ENCODE results near the gene PRPF39.
"Not testable (repeated sequence)": the region's sequence is repeated elsewhere in the genome, so short reads cannot be mapped to it uniquely, and the experiment has no call there.

Gene PRPF39

DNA sequence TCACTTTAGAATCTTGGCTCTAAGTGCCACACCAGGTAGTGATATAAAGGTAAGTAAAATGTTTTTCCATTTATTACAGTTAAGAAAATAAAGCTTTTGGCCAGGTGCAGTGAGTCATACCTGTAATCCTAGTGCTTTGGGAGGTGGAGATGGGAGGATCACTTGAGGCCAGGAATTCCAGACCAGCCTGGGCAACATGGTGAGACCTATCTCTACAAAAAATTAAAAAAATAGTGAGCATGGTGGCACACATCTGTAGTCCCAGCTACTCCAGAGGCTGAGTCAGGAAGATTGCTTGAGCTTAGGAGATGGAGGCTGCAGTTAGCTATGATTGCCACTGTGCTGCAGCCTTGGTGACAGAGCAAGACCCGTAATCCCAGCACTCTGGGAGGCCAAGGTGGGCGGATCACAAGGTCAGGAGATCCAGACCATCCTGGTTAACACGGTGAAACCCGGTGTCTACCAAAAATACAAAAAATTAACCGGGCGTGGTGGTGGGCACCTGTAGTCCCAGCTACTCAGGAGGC lies 56.8 kb downstream of the PRPF39 start:
- DNase-seq = no peak

DNA sequence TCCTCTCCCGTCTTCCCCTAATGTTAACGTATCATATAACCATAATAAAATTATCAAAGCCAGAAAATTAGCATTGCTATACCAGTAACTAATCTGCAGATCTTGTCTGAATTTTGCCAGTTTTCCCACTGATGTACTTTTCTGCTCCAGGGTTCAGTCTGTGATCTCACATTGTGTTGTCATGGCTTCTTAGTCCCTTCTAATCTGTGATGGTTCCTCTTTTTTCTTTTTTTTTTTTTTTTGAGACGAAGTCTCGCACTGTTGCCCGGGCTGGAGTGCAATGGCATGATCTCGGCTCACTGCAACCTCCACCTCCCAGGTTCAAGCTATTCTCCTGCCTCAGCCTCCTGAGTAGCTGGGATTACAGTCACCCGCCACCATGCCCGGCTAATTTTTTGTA lies 58.2 kb downstream of the PRPF39 start:
- DNase-seq = not testable (repeated sequence)

DNA sequence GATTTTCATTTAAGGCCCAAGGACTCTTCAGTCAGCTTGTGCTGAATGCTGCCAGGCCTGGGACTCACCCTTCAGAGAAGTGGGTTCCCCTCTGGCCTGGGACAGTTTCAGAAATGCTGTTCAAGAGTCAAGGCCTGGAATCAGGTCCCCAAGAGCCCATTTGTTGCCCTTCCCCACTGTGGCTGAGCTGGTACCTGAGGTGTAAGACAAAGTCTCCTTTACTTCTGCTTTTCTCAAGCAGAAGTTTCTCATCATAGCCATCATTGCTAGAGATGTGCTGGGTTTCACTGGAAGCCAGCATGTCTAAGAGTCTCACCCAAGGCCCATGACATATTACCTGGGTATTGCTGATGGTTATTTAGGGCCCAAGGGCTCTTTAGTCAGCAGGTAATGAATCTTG lies 60.7 kb downstream of the PRPF39 start:
- DNase-seq = no peak

DNA sequence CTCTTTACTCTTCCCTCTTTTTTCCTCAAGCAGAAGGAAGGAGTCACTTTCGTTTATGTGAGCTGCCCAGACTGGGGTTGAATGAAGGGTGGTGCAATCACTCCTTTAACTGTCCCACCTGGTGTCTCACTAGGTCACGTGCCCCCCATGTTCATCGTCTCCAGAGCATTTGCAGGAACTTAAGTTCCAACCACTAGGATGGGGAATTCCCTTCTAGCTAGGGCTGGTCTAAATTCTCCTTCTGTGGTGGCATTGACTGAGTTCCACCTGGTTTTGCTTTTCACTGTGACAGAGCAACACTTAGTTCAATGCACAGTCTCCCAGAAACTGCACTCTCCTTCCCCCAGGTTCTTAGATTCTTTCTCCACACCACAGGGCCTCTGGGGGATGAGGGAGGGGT lies 61.3 kb downstream of the PRPF39 start:
- DNase-seq = no peak

DNA sequence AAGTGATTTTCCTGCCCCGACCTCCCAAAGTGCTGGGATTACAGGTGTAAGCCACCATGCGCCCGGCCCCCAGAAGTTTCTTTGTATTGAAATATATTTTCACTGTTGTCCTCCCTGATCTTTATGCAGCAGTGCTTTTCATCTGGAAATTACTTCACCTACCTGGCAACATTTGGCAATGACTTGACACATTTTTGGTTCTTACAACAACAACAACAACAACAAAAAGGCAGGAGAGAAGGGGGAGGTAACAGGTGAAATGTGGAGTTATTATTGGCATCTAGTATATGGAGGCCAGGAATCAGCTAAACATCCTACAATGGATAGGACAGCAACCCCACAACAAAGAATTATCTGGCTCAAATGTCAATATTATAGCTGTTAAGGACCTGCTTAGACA lies 65.7 kb downstream of the PRPF39 start:
- no peak for DNase-seq

DNA sequence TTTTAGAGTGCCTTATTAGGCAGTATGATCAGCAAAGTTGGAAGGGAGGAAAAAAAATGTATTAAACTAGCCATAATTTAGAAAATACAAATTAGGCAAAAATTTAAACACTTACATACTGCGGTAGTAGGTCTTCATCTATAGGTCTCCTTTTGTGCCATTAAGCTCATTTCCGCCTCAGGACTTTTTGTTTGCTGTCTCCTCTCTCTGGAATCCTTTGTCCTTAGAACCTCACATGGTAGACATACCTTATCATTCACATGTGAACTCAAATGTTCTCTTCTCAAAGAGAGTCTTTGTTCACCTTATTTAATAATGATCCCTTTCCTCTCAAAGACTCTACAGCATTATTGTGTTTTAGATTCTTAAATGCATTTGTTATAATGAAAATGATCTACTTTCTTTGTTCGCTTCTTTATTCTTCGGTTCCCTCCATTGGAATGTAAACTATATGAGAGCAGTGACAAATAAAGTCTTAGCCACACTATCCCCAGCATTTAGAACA lies 66.5 kb downstream of the PRPF39 start:
- DNase-seq = no peak

DNA sequence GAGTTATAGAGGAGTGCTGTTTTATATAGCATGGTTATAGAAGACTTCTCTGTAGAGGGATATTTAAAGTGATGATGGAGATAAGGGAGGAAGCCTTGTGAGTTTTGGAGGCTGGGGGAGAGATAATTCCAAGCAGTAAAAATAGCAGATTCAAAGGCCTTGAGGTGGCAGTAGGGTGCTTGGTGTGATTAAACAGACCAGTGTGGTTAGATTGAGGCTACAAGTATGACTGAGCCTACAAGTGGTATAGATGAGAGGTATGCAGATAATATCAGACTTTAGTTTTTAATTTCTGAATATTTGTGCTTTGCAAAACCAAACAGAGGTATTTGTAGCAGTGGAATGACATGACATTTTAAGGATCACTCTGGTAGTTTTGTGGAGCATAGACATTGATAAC lies 72.2 kb downstream of the PRPF39 start:
- no peak for DNase-seq
